ENCODE measurements around the gene TRPM3. TPM values are rescaled to one million over a fixed set of nuclear protein-coding genes. Genes with fewer than 3 reads are reported as not detected.

Gene TRPM3
- total RNA-seq, 1 experiment from 2014 or later: not detected

DNA sequence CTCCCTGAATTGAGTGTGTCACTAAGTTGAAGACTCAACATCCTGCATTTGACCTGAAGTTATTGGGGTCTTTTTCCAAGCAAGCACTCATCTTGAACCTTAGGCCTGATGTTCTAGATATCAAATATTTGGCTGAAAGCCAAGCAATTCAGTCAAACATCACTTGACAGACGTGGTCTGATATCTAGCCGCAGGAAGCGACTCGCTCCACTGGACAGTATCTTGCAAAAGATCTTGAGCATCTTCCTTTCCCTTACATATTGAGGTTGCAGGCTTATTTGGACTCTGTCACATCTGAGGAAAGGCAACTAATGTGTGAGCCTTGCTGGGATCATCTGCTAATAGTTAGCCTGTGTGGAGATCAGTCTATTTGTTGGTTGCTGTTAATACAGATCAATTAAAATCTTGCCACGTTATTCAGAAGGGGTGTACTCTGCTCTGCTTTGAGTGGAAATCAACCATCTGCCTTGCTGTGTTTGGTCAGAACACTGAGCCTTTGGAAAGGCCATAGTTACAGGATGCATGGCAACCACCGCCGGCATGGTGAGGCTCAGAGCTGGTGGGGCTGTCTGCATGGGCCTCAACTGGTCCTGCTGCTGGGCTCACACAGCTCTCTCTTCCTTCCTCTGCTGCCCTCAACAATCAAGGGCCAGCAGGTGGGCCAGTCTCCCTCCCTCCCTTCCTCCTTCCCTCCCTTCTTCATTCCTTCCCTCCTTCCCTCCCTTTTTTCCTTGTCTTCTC is 540.0 kb downstream of the TRPM3 start:
- no TSS peak for BruUV-seq (replicated peaks)
- no peaks in the 10 kb centered on the region for H3K36me3 ChIP-seq (ENCODE audit: low read depth, low read length)
- no peak for TF ChIP-seq EZH2 (IDR thresholded peaks at IDR 0.05; ENCODE audit: low read length, unreplicated experiment)
- no peak for TF ChIP-seq EZH2phosphoT487 (IDR thresholded peaks at IDR 0.05; ENCODE audit: borderline replicate concordance, low read length)
- TF ChIP-seq, protein P1, sequence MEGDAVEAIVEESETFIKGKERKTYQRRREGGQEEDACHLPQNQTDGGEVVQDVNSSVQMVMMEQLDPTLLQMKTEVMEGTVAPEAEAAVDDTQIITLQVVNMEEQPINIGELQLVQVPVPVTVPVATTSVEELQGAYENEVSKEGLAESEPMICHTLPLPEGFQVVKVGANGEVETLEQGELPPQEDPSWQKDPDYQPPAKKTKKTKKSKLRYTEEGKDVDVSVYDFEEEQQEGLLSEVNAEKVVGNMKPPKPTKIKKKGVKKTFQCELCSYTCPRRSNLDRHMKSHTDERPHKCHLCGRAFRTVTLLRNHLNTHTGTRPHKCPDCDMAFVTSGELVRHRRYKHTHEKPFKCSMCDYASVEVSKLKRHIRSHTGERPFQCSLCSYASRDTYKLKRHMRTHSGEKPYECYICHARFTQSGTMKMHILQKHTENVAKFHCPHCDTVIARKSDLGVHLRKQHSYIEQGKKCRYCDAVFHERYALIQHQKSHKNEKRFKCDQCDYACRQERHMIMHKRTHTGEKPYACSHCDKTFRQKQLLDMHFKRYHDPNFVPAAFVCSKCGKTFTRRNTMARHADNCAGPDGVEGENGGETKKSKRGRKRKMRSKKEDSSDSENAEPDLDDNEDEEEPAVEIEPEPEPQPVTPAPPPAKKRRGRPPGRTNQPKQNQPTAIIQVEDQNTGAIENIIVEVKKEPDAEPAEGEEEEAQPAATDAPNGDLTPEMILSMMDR (conservative IDR thresholded peaks at IDR 0.05; ENCODE audit: low read depth, low read length): no peak
- H3F3A ChIP-seq (ENCODE audit: low read length, unreplicated experiment): no peaks in the 10 kb centered on the region
- no peak for ATAC-seq
- H3K9me2 ChIP-seq (replicated peaks; ENCODE audit: low read length): no peaks in the 10 kb centered on the region
- H3K27me3 ChIP-seq (ENCODE audit: low read length): peaks cover 18% of the 10 kb centered on the region; the same call in 1 of the 2 replicates
- no peaks in the 10 kb centered on the region for H3K9me3 ChIP-seq (ENCODE audit: low read length)
- no peaks in the 10 kb centered on the region for H4K20me1 ChIP-seq (ENCODE audit: low read length)
- ChIA-PET POLR2A (ENCODE audit: unreplicated experiment) (no interaction called here), CTCF (no interaction called here)
- H3K79me2 ChIP-seq (ENCODE audit: low read length): no peaks in the 10 kb centered on the region
- intact Hi-C loops (cut with micrococcal nuclease): no loop called here
- H3K9ac ChIP-seq (ENCODE audit: low read length): no peak overlapping the region
- H2AFZ ChIP-seq (ENCODE audit: low read length): no peak overlapping the region
- DNase-seq: no peak
- H3K4me1 ChIP-seq (ENCODE audit: insufficient read depth, low read length): no peaks in the 10 kb centered on the region
- no peak overlapping the region for H3K27ac ChIP-seq (ENCODE audit: low read length)
- no peak overlapping the region for H3K4me2 ChIP-seq (ENCODE audit: low read length)
- H3K4me3 ChIP-seq (ENCODE audit: low read length): no peak overlapping the region

DNA sequence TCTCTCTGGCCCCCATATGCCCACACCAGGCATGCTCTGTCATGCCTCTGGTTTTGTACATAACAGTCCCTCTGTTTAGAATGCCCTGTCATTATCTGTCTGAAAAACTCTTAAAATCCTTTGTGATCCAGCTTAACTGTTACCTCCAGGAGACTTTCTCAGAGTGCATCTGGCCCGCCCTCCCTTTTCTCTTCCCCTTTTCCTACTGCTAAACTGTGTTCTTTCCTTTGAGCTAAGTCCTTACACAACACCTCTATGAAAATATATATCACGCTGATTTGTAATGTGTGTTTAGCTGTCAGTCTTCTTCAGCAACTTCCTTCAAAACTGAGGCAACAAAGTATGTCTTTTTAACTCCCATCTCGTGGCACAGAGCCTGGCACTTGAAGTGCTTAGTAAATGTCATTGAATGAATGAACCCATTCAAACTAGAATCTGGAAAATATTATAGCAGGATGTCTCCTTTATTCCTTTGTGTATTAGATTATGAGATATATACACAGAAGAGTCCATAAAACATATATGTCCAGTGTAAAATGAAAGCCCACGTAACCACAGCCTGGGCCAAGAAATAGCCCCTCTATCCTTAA is 540.7 kb downstream of the TRPM3 start:
- H3K27me3 ChIP-seq (ENCODE audit: low read length): peaks cover 15% of the 10 kb centered on the region; the same call in 1 of the 2 replicates
- TF ChIP-seq EZH2 (IDR thresholded peaks at IDR 0.05; ENCODE audit: low read length, unreplicated experiment) (no peak), EZH2phosphoT487 (IDR thresholded peaks at IDR 0.05; ENCODE audit: borderline replicate concordance, low read length) (no peak)
- TF ChIP-seq, protein P1 (conservative IDR thresholded peaks at IDR 0.05; ENCODE audit: low read depth, low read length): no peak
- no peak overlapping the region for H3K4me2 ChIP-seq (ENCODE audit: low read length)
- DNase-seq (no peak), ATAC-seq (no peak)
- H3K9me2 ChIP-seq (replicated peaks; ENCODE audit: low read length): no peaks in the 10 kb centered on the region
- no peaks in the 10 kb centered on the region for H3K4me1 ChIP-seq (ENCODE audit: insufficient read depth, low read length)
- no peak overlapping the region for H3K4me3 ChIP-seq (ENCODE audit: low read length)
- ChIA-PET CTCF (no interaction called here), POLR2A (ENCODE audit: unreplicated experiment) (no interaction called here)
- no peaks in the 10 kb centered on the region for H3F3A ChIP-seq (ENCODE audit: low read length, unreplicated experiment)
- H2AFZ ChIP-seq (ENCODE audit: low read length): no peak overlapping the region
- no peaks in the 10 kb centered on the region for H4K20me1 ChIP-seq (ENCODE audit: low read length)
- H3K79me2 ChIP-seq (ENCODE audit: low read length): no peaks in the 10 kb centered on the region
- no peaks in the 10 kb centered on the region for H3K9me3 ChIP-seq (ENCODE audit: low read length)
- H3K27ac ChIP-seq (ENCODE audit: low read length): no peak overlapping the region
- intact Hi-C loops (cut with micrococcal nuclease): no loop called here
- H3K36me3 ChIP-seq (ENCODE audit: low read depth, low read length): no peaks in the 10 kb centered on the region
- no peak overlapping the region for H3K9ac ChIP-seq (ENCODE audit: low read length)
- no TSS peak for BruUV-seq (replicated peaks)

DNA sequence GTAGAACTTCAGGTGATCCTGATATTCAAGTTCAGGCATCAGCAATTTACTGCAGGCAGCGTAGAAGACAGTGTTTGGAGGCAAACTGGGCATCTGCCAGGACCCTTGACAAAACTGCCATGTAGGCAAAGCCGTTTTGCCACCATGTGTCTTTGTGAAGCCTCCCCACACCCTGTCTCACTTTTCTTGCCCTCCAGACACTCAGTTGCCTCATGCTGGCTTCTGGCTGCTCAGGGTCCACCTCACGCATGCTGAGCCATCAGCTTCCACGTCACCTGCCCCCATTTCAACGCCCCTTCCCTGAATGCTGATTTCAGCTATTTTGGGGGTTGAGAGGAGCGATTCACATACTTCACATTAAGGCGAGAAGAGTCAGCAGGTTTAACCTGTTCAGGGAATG is 541.7 kb downstream of the TRPM3 start:
- no peak overlapping the region for H3K4me3 ChIP-seq (ENCODE audit: low read length)
- no peak overlapping the region for H3K9ac ChIP-seq (ENCODE audit: low read length)
- no peak overlapping the region for H3K27ac ChIP-seq (ENCODE audit: low read length)
- H4K20me1 ChIP-seq (ENCODE audit: low read length): no peaks in the 10 kb centered on the region
- H3K9me3 ChIP-seq (ENCODE audit: low read length): no peaks in the 10 kb centered on the region
- ATAC-seq: no peak
- H3K4me1 ChIP-seq (ENCODE audit: insufficient read depth, low read length): no peaks in the 10 kb centered on the region
- H3F3A ChIP-seq (ENCODE audit: low read length, unreplicated experiment): no peaks in the 10 kb centered on the region
- H3K27me3 ChIP-seq (ENCODE audit: low read length): 0 out of 2 replicates have a peak, but pooled peaks cover 4% of the 10 kb centered on the region
- BruUV-seq (replicated peaks): no TSS peak
- no peak overlapping the region for H2AFZ ChIP-seq (ENCODE audit: low read length)
- H3K79me2 ChIP-seq (ENCODE audit: low read length): no peaks in the 10 kb centered on the region
- H3K9me2 ChIP-seq (replicated peaks; ENCODE audit: low read length): no peaks in the 10 kb centered on the region
- ChIA-PET POLR2A (ENCODE audit: unreplicated experiment) (no interaction called here), CTCF (no interaction called here)
- DNase-seq: no peak
- intact Hi-C loops (cut with micrococcal nuclease): no loop called here
- no peaks in the 10 kb centered on the region for H3K36me3 ChIP-seq (ENCODE audit: low read depth, low read length)
- no peak overlapping the region for H3K4me2 ChIP-seq (ENCODE audit: low read length)
- TF ChIP-seq, protein P1 (conservative IDR thresholded peaks at IDR 0.05; ENCODE audit: low read depth, low read length): no peak
- TF ChIP-seq EZH2 (IDR thresholded peaks at IDR 0.05; ENCODE audit: low read length, unreplicated experiment): no peak
- TF ChIP-seq EZH2phosphoT487 (IDR thresholded peaks at IDR 0.05; ENCODE audit: borderline replicate concordance, low read length): no peak

Measured in PC-3 (cell line).